ENCODE data around the gene FER. TPM values are rescaled to one million over a fixed set of nuclear protein-coding genes. Genes with fewer than 3 reads are reported as not detected.

The FER gene
- polyA plus RNA-seq, 1 of the 3 experiments (the other 2 are of a cell fraction), result 1.8 TPM

- no peak overlapping the region for H3K4me3 ChIP-seq (ENCODE audit: low read depth in 2 of 2, low read length in 1 of 2)
- no peaks in the 10 kb centered on the region for H3K9me3 ChIP-seq
- H3K79me2 ChIP-seq (ENCODE audit: insufficient read depth), result no peaks in the 10 kb centered on the region
- H3F3A ChIP-seq (replicated peaks; ENCODE audit: insufficient read depth), result peaks cover 3% of the 10 kb centered on the region
- H2AFZ ChIP-seq (ENCODE audit: low read depth), result no peak overlapping the region
- H3K4me2 ChIP-seq, result no peak overlapping the region
- DNase-seq, result no peak
- no peaks in the 10 kb centered on the region for H3K9me2 ChIP-seq
- TF ChIP-seq ELF1 (IDR thresholded peaks at IDR 0.05), result no peak
- TF ChIP-seq PBX3 (IDR thresholded peaks at IDR 0.05), result no peak
- no peak for TF ChIP-seq ZBTB33 (IDR thresholded peaks at IDR 0.05; ENCODE audit: borderline replicate concordance, low read depth)
- TF ChIP-seq REST (IDR thresholded peaks at IDR 0.05; ENCODE audit: low read depth, low read length), result no peak
- no peak for TF ChIP-seq RFX5 (IDR thresholded peaks at IDR 0.05; ENCODE audit: low read length)
- no peak for TF ChIP-seq EZH2phosphoT487 (IDR thresholded peaks at IDR 0.05; ENCODE audit: borderline replicate concordance, low read depth)
- TF ChIP-seq NFIC (IDR thresholded peaks at IDR 0.05; ENCODE audit: borderline replicate concordance), result no peak
- TF ChIP-seq USF1 (IDR thresholded peaks at IDR 0.05; ENCODE audit: borderline replicate concordance, low read depth), result no peak
- TF ChIP-seq TCF12 (IDR thresholded peaks at IDR 0.05), result no peak
- no peak for TF ChIP-seq GABPA (IDR thresholded peaks at IDR 0.05; ENCODE audit: low read depth)
- no peak for TF ChIP-seq POLR2AphosphoS5 (IDR thresholded peaks at IDR 0.05; ENCODE audit: low read depth, low read length)
- TF ChIP-seq RXRA (IDR thresholded peaks at IDR 0.05; ENCODE audit: borderline replicate concordance, low read depth), result no peak
- TF ChIP-seq IRF3 (IDR thresholded peaks at IDR 0.05; ENCODE audit: low read depth, low read length), result no peak
- TF ChIP-seq USF2 (IDR thresholded peaks at IDR 0.05; ENCODE audit: borderline replicate concordance, low read depth, low read length), result no peak
- TF ChIP-seq NRF1 (IDR thresholded peaks at IDR 0.05; ENCODE audit: low read depth, low read length), result no peak
- H3K27me3 ChIP-seq (ENCODE audit: insufficient read depth), result no peaks in the 10 kb centered on the region
- CTCF ChIA-PET, result no interaction called here
- H3K4me1 ChIP-seq (ENCODE audit: control insufficient read depth in 1 of 2, insufficient read depth in 2 of 2, low read depth in 1 of 2, low read length in 1 of 2), result peaks cover 4 to 10% of the 10 kb centered on the region in 2 experiments; a peak in 3 of 4 replicates
- peaks cover 3 to 14% of the 10 kb centered on the region in 2 experiments for H3K36me3 ChIP-seq (replicated peaks in 1 of 2; ENCODE audit: control insufficient read depth in 1 of 2, insufficient read depth in 2 of 2, low read length in 1 of 2)
- H3K9ac ChIP-seq, result no peak overlapping the region
- POLR2A ChIA-PET, result no interaction called here
- H3K27ac ChIP-seq (ENCODE audit: low read depth in 2 of 2, low read length in 1 of 2), result no peak overlapping the region
- 75% methylated on average over 2 of the region's 2 CpGs for WGBS (ENCODE audit: low lambda C conversion rate)
- no peaks in the 10 kb centered on the region for H4K20me1 ChIP-seq (ENCODE audit: insufficient read depth)
Measured at GRCh38 chr5:109045710-109046109, 298.0 kb downstream of the FER start.
